Measurements from ENCODE around the gene COL6A3. TPM values are rescaled to one million over a fixed set of nuclear protein-coding genes. Genes with fewer than 3 reads are reported as not detected.

Gene COL6A3
- total RNA-seq, 1 donor from 2014 or later = 0.41 TPM

- Mint-ChIP-seq H3K4me3 (no peak overlapping the region), H3K27ac (no peak overlapping the region)
- DNase-seq (ENCODE audit: low spot score) = no peak
Measured at GRCh38 chr2:237319887-237320286, 94.1 kb downstream of the COL6A3 start.

DNA sequence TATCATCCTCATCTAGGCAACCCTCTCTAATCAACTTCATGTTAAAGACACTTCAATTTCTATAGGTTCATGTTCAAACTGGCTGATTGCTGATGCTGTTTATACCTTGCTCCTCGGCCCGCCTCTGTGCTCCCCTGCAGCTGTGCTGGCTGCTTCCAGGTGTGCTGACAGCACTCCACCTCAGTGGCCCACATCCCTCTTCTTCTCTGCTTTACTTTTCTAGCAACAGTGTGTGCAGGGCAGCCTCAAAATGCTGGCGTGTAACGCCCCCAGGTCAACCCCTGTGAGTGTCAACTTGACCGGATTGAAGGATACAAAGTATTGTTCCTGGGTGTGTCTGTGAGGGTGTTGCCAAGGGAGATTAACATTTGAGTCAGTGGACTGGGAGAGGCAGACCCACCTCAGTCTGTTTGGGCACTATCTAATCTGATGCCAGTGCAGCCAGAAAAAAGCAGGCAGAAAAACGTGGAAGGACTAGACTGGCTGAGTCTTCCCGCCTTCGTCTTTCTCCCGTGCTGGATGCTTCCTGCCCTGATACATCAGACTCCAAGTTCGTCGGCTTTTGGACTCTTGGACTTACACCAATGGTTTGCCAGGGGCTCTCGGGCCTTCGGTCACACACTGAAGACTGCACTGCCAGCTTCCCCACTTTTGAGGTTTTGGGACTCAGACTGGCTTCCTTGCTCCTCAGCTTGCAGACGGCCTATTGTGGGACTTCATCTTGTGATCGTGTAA lies 94.7 kb downstream of the COL6A3 start:
- Histone ChIP-seq H3K4me2 (no peak overlapping the region), H3K36me3 (no peaks in the 10 kb centered on the region), H3K27me3 (no peaks in the 10 kb centered on the region), H3K9ac (no peak overlapping the region), H3K9me3 (ENCODE audit: low read depth) (no peaks in the 10 kb centered on the region), H3K27ac (no peak overlapping the region), H3F3A (ENCODE audit: low read depth) (no peaks in the 10 kb centered on the region), H2AFZ (replicated peaks) (no peak overlapping the region), H3K4me1 (no peaks in the 10 kb centered on the region), H4K20me1 (ENCODE audit: low read depth) (no peaks in the 10 kb centered on the region), H3K79me2 (ENCODE audit: low read depth) (no peaks in the 10 kb centered on the region), H3K4me3 (no peak overlapping the region)
- TF ChIP-seq EZH2phosphoT487 (IDR thresholded peaks at IDR 0.05) (no peak), EZH2 (IDR thresholded peaks at IDR 0.05) (no peak)
- TF ChIP-seq, protein P1, sequence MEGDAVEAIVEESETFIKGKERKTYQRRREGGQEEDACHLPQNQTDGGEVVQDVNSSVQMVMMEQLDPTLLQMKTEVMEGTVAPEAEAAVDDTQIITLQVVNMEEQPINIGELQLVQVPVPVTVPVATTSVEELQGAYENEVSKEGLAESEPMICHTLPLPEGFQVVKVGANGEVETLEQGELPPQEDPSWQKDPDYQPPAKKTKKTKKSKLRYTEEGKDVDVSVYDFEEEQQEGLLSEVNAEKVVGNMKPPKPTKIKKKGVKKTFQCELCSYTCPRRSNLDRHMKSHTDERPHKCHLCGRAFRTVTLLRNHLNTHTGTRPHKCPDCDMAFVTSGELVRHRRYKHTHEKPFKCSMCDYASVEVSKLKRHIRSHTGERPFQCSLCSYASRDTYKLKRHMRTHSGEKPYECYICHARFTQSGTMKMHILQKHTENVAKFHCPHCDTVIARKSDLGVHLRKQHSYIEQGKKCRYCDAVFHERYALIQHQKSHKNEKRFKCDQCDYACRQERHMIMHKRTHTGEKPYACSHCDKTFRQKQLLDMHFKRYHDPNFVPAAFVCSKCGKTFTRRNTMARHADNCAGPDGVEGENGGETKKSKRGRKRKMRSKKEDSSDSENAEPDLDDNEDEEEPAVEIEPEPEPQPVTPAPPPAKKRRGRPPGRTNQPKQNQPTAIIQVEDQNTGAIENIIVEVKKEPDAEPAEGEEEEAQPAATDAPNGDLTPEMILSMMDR (IDR thresholded peaks at IDR 0.05) = no peak
- peaks cover 20% of the 10 kb centered on the region for H3K4me1 Mint-ChIP-seq
- H3K36me3 Mint-ChIP-seq = no peaks in the 10 kb centered on the region
- H3K27ac Mint-ChIP-seq = peak overlapping the region; percentile 22
- H3K9me3 Mint-ChIP-seq = no peaks in the 10 kb centered on the region
- no peak for DNase-seq (ENCODE audit: low spot score)
- no peak overlapping the region for H3K4me3 Mint-ChIP-seq
- peaks cover 3% of the 10 kb centered on the region for H3K27me3 Mint-ChIP-seq (ENCODE audit: insufficient read depth, low read depth)

More at GRCh38 chr2:237319887-237320286, 94.1 kb downstream of the COL6A3 start:
- no peak overlapping the region for H3K4me2 ChIP-seq
- H3K27ac ChIP-seq = no peak overlapping the region
- TF ChIP-seq EZH2 (IDR thresholded peaks at IDR 0.05) (no peak), EZH2phosphoT487 (IDR thresholded peaks at IDR 0.05) (no peak)
- TF ChIP-seq, protein P1 (IDR thresholded peaks at IDR 0.05) = no peak
- H3K79me2 ChIP-seq (ENCODE audit: low read depth) = no peaks in the 10 kb centered on the region
- Mint-ChIP-seq H3K36me3 (no peaks in the 10 kb centered on the region), H3K9me3 (no peaks in the 10 kb centered on the region), H3K4me1 (peaks cover 15% of the 10 kb centered on the region), H3K27me3 (ENCODE audit: insufficient read depth, low read depth) (no peaks in the 10 kb centered on the region)
- no peaks in the 10 kb centered on the region for H3F3A ChIP-seq (ENCODE audit: low read depth)
- no peak overlapping the region for H3K4me3 ChIP-seq
- no peaks in the 10 kb centered on the region for H4K20me1 ChIP-seq (ENCODE audit: low read depth)
- no peaks in the 10 kb centered on the region for H3K36me3 ChIP-seq
- no peaks in the 10 kb centered on the region for H3K27me3 ChIP-seq
- H2AFZ ChIP-seq (replicated peaks) = no peak overlapping the region
- H3K4me1 ChIP-seq = no peaks in the 10 kb centered on the region
- H3K9me3 ChIP-seq (ENCODE audit: low read depth) = no peaks in the 10 kb centered on the region
- no peak overlapping the region for H3K9ac ChIP-seq

- no peaks in the 10 kb centered on the region for H3K9me3 ChIP-seq (ENCODE audit: low read depth)
- H3K27me3 Mint-ChIP-seq (ENCODE audit: insufficient read depth, low read depth) = peaks cover 9% of the 10 kb centered on the region
- H3F3A ChIP-seq (ENCODE audit: low read depth) = no peaks in the 10 kb centered on the region
- TF ChIP-seq EZH2phosphoT487 (IDR thresholded peaks at IDR 0.05) (no peak), EZH2 (IDR thresholded peaks at IDR 0.05) (no peak)
- TF ChIP-seq, protein P1 (IDR thresholded peaks at IDR 0.05) = no peak
- H4K20me1 ChIP-seq (ENCODE audit: low read depth) = no peaks in the 10 kb centered on the region
- H3K4me3 Mint-ChIP-seq = no peak overlapping the region
- no peak overlapping the region for H3K4me2 ChIP-seq
- no peak overlapping the region for H3K9ac ChIP-seq
- peaks cover 21% of the 10 kb centered on the region for H3K4me1 Mint-ChIP-seq
- no peak overlapping the region for H3K27ac ChIP-seq
- H2AFZ ChIP-seq (replicated peaks) = no peak overlapping the region
- H3K4me1 ChIP-seq = no peaks in the 10 kb centered on the region
- H3K27me3 ChIP-seq = no peaks in the 10 kb centered on the region
- no peaks in the 10 kb centered on the region for H3K79me2 ChIP-seq (ENCODE audit: low read depth)
- no peaks in the 10 kb centered on the region for H3K36me3 ChIP-seq
- H3K27ac Mint-ChIP-seq = no peak overlapping the region
- no peaks in the 10 kb centered on the region for H3K36me3 Mint-ChIP-seq
- no peaks in the 10 kb centered on the region for H3K9me3 Mint-ChIP-seq
- DNase-seq (ENCODE audit: low spot score) = no peak
- no peak overlapping the region for H3K4me3 ChIP-seq
Measured at GRCh38 chr2:237316339-237316738, 97.6 kb downstream of the COL6A3 start.

Data from neural progenitor cell (in vitro differentiated cells).